Fibroblast of lung (primary cell): ENCODE results near the gene TRIM62. TPM values are rescaled to one million over a fixed set of nuclear protein-coding genes. Genes with fewer than 3 reads are reported as not detected.

Experiments used
- DNase-seq, 2 donors: peaks; one replicate each; pipeline versions ENCODE4 v3.0.0 to v3.0.0-alpha.2; 2010; ENCODE audit warnings: low read depth in 2 of 2
- H2AFZ ChIP-seq: 2 replicates; pipeline ENCODE4 v1.5.1; 2012; ENCODE audit warnings: low read length, control low read depth, inconsistent platforms
- H3K27ac ChIP-seq: 2 replicates; pipeline ENCODE4 v1.5.1; 2011; ENCODE audit warnings: low read length, control low read depth; ENCODE audit not compliant: insufficient read depth
- H3K27me3 ChIP-seq: 2 replicates; pipeline ENCODE4 v1.5.1; 2011; ENCODE audit warnings: mild to moderate bottlenecking, low read length; ENCODE audit not compliant: control insufficient read depth, insufficient read depth
- H3K36me3 ChIP-seq: 2 replicates; pipeline ENCODE4 v1.5.1; 2011; ENCODE audit warnings: low read length; ENCODE audit not compliant: control insufficient read depth, insufficient read depth
- H3K4me1 ChIP-seq: 2 replicates; pipeline ENCODE4 v1.5.1; 2011; ENCODE audit warnings: low read length; ENCODE audit not compliant: control insufficient read depth, insufficient read depth; ENCODE audit errors: extremely low read depth
- H3K4me2 ChIP-seq: 2 replicates; pipeline ENCODE4 v1.5.1; 2011; ENCODE audit warnings: low read length, control low read depth; ENCODE audit not compliant: insufficient read depth; ENCODE audit errors: extremely low read depth
- H3K4me3 ChIP-seq, 4 experiments: fragments of 200-600 bp in 1 of 4; sonication (generic) in 1 of 4; replicated peaks in 1 of 4; 2 replicates each; pipeline ENCODE4 v1.5.1; 2011 to 2016; ENCODE audit warnings: low read length in 4 of 4, low read depth in 3 of 4, mild to moderate bottlenecking in 3 of 4, control low read depth in 2 of 4, inconsistent platforms in 1 of 4, mixed read lengths in 1 of 4; ENCODE audit not compliant: insufficient read depth in 1 of 4; ENCODE audit errors: control extremely low read depth in 1 of 4
- H3K79me2 ChIP-seq: 2 replicates; pipeline ENCODE4 v1.5.1; 2012; ENCODE audit warnings: mild to moderate bottlenecking, low read length, inconsistent platforms; ENCODE audit not compliant: control insufficient read depth, insufficient read depth
- H3K9ac ChIP-seq: 2 replicates; pipeline ENCODE4 v1.5.1; 2011; ENCODE audit warnings: mild to moderate bottlenecking, low read length, control low read depth; ENCODE audit not compliant: insufficient read depth
- H3K9me3 ChIP-seq: 2 replicates; pipeline ENCODE4 v1.5.1; 2012; ENCODE audit warnings: low read depth, low read length; ENCODE audit not compliant: control insufficient read depth, insufficient read depth
- H4K20me1 ChIP-seq: 2 replicates; pipeline ENCODE4 v1.5.1; 2011; ENCODE audit warnings: low read length; ENCODE audit not compliant: control insufficient read depth, insufficient read depth; ENCODE audit errors: extremely low read depth
- CTCF ChIP-seq, 2 donors: IDR thresholded peaks in 1 of 2; conservative IDR thresholded peaks in 1 of 2; 1 replicate in 1 of 2; 2 replicates in 1 of 2; pipeline ENCODE4 v1.5.1; 2011 to 2012; ENCODE audit warnings: low read length in 2 of 2, control low read depth in 1 of 2, inconsistent platforms in 1 of 2, low read depth in 1 of 2, mild to moderate bottlenecking in 1 of 2
- EZH2 ChIP-seq: IDR thresholded peaks from 2 replicates; pipeline ENCODE4 v1.5.1; 2012; ENCODE audit warnings: low read length, control low read depth, mild to moderate bottlenecking; ENCODE audit errors: missing control alignments
- polyA plus RNA-seq, 2 donors: library from polyadenylated mRNA; depleted of rRNA in 1 of 2; stranded (reverse) in 1 of 2; unstranded in 1 of 2; fragments of >200 nt; gene quantifications; 2 replicates each; pipeline ENCODE4 v1.2.1, GENCODE V29; 2011 to 2012; ENCODE audit warnings: missing spikeins in 1 of 2
- total RNA-seq: library from RNA; depleted of rRNA; stranded (reverse); fragments of >200 nt; gene quantifications from 2 replicates; pipeline ENCODE4 v1.2.1, GENCODE V29; 2014

Gene TRIM62
- total and polyA plus RNA-seq, 2 donors (not counting 1 experiment from before 2014, with no cell fraction given) = 1.8 to 2.4 TPM

- no peak overlapping the region for H3K4me2 ChIP-seq
- H3K27me3 ChIP-seq = no peaks in the 10 kb centered on the region
- H3K36me3 ChIP-seq = no peaks in the 10 kb centered on the region
- no peak overlapping the region for H3K4me3 ChIP-seq
- no peaks in the 10 kb centered on the region for H4K20me1 ChIP-seq
- no peaks in the 10 kb centered on the region for H3K9me3 ChIP-seq
- H2AFZ ChIP-seq = no peak overlapping the region
- H3K27ac ChIP-seq = no peak overlapping the region
- no peak overlapping the region for H3K9ac ChIP-seq
- TF ChIP-seq CTCF (conservative IDR thresholded peaks at IDR 0.05 in 1 of 2, IDR thresholded peaks at IDR 0.05 in 1 of 2; ENCODE audit: low read depth in 1 of 2, low read length in 2 of 2) (no peak), EZH2 (no peak)
- H3K79me2 ChIP-seq = no peaks in the 10 kb centered on the region
- no peaks in the 10 kb centered on the region for H3K4me1 ChIP-seq
- DNase-seq = peak; percentile 19 to 33
Measured at GRCh38 chr1:33119532-33120217, 62.2 kb downstream of the TRIM62 start.

- H3K4me2 ChIP-seq = no peak overlapping the region
- H2AFZ ChIP-seq = no peak overlapping the region
- TF ChIP-seq CTCF (conservative IDR thresholded peaks at IDR 0.05 in 1 of 2, IDR thresholded peaks at IDR 0.05 in 1 of 2; ENCODE audit: low read depth in 1 of 2, low read length in 2 of 2) (no peak), EZH2 (no peak)
- no peak overlapping the region for H3K27ac ChIP-seq
- H4K20me1 ChIP-seq = no peaks in the 10 kb centered on the region
- no peaks in the 10 kb centered on the region for H3K27me3 ChIP-seq
- no peak overlapping the region for H3K9ac ChIP-seq
- no peak overlapping the region for H3K4me3 ChIP-seq
- no peaks in the 10 kb centered on the region for H3K9me3 ChIP-seq
- DNase-seq = no peak
- no peaks in the 10 kb centered on the region for H3K4me1 ChIP-seq
- H3K36me3 ChIP-seq = no peaks in the 10 kb centered on the region
- H3K79me2 ChIP-seq = no peaks in the 10 kb centered on the region
Measured at GRCh38 chr1:33119050-33119449, 62.8 kb downstream of the TRIM62 start.

GRCh38 chr1:33118274-33118673, 63.6 kb downstream of the TRIM62 start:
- H3K27ac ChIP-seq = no peak overlapping the region
- no peaks in the 10 kb centered on the region for H3K79me2 ChIP-seq
- H3K4me2 ChIP-seq = no peak overlapping the region
- no peak overlapping the region for H2AFZ ChIP-seq
- DNase-seq = no peak
- H3K9me3 ChIP-seq = no peaks in the 10 kb centered on the region
- H3K4me3 ChIP-seq = no peak overlapping the region
- H3K27me3 ChIP-seq = no peaks in the 10 kb centered on the region
- no peaks in the 10 kb centered on the region for H4K20me1 ChIP-seq
- H3K36me3 ChIP-seq = no peaks in the 10 kb centered on the region
- no peaks in the 10 kb centered on the region for H3K4me1 ChIP-seq
- TF ChIP-seq EZH2 = no peak
- TF ChIP-seq CTCF (conservative IDR thresholded peaks at IDR 0.05 in 1 of 2, IDR thresholded peaks at IDR 0.05 in 1 of 2; ENCODE audit: low read depth in 1 of 2, low read length in 2 of 2) = no peak
- H3K9ac ChIP-seq = no peak overlapping the region
